Middle frontal gyrus (tissue), 1 donor: ENCODE measurements around the gene LPCAT1.

Source experiments
- DNase-seq: peaks from one replicate; pipeline ENCODE4 v3.0.0-alpha.2; 2015; ENCODE audit warnings: low spot score; ENCODE audit errors: extremely low spot score

Gene LPCAT1

DNA sequence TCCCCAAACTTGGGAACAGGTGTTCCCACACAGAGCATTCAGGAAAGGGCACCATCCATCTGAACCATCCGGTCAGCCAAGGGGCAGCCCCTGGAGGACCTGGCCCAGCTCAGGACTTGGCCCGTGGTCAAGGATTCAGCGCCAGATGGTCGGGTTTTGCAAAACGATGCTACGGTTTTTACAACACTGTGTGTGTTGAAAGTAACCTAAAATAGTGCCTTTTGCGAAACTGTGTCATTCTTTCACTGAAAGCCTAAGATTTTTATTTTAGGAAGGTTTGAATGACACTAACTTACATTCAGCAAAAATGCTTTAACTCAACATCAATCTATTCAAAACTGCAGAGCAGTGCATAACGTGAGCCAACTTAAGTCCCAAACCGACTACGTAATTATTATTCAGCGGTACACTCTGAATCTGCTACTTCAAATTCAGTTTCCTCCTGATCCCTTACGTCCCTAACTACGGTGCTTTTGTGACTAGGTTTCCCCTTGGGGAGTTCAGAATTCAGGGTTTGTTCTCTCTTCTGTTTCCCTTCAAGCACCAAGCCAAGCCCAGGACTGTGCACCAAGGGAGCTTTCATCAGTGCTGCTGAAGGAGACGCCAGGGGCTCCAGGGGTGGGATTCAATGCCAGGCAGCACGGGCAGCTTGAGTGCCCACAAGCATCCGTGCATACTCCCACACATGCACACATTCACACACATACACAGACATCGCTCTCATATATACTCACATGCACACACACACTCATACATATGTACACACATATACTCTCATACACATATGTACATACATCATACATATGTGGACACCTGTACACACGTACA is 25.8 kb downstream of the LPCAT1 start:
- peak; percentile 12 for DNase-seq

DNA sequence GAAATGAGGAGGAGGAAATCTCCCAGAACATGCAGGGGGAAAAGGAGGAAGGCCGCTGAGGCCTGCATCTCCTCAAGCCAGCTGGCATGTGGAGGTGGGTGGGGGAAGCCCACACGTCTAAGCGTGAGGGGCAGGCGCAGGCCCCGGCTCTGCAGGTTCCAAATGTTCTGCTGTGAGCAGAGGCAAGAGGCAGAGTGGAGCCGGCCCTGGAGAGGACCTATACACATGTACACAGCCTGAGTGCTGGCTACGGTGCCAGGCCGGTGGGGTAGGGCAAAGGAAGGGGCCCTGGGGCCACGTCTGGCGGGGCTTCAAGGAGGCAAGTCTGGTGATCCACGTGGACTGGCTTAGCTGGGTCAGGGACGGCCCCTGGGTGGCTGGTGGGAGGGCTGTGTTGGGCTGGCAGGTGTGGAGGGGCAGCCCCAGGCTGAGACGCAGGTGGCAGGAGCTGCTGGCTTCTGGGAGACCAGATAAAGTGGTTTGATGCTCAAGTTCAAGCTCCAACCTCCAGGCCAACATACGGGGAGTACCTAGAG is 26.4 kb downstream of the LPCAT1 start:
- peak; percentile 10 for DNase-seq

DNA sequence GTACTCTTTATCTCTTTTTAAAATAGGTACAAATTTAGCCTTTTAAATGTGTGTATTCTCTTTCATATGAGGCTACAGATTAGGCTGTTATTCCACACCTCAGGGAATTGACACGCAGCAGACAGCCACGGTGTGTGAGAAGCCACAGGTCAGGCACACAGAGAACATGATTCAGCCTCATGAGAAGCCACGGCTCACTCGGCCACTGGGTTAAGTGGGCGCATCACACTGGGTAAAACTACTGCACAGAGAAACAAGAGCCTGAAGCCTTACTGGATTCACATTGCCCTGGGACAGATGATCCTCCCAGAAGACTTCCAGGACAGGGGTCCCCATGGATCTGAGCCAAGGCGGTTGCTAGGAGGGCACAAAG is 28.2 kb downstream of the LPCAT1 start:
- no peak for DNase-seq

DNA sequence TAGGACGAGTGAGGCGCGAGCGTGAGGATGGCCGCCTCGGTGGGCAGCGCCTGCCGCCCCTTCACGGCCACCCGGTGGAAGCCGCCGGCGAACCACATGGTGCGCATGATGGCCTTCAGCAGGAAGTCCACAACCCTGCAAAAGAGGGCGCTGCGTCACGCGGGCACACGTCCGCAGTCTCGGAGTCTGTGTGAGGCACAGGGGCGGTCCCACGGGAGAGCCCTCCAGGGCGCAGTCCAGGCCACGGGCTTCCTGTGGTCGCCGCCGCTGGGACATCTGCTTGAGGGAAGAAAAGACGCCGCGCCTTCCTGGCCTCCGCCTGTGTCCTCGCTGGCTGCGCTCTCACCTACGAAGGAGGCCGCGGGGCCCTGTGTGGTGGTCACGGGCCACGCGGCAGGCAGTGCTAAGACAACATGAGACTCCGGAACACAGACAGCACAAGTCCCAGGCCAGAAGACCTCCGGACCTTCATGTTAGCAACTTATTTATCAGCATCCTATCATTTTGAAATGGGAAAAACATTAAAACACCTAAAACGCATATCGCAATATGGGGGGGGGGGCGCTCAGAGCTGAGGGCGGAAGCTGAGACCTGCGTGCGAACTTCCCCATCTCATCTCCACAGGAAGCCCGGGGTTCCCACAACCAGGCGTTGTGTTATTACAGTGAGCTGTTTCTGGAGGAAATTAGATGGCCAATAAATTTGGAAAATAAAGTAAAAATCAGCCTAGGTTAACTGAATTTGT is 28.8 kb downstream of the LPCAT1 start:
- DNase-seq = no peak

DNA sequence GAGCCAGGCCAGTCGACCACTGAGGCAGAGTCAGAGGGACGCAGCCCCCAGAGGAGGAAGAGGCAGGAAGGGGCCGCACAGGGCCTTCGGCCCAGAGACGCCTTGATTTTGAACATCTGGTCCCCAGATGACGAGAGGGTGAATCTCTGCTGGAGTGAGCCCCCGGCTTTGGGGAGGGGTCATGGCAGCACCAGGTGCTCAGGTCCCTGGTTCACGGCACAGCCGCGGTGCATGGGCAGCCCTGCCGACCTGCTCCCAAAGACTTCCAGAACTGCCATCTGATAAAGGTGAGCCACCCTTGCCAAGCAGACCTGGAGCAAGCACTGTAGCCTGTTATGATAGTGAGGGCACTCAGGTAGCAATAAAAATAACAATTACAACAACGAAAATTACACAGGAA is 29.8 kb downstream of the LPCAT1 start:
- DNase-seq = no peak

DNA sequence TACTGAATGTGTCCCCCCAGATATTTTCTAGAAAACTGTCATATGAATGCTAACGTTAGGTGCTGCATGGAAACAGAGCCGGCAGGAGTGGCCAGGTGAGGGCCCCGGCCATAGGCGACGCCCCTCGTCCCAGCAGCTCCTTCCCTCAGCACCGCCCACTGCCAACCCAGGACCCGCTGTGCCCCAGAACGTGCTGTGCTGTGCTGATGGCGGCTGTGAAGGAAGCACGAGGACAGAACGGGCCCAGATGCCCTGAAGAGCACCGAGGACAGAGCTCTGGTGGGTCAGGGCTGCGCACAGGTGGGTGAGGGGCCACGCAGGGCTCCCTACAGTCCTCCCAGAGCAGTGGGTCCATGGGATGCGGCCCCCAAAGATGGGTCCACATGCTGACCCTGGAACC is 30.3 kb downstream of the LPCAT1 start:
- no peak for DNase-seq

DNA sequence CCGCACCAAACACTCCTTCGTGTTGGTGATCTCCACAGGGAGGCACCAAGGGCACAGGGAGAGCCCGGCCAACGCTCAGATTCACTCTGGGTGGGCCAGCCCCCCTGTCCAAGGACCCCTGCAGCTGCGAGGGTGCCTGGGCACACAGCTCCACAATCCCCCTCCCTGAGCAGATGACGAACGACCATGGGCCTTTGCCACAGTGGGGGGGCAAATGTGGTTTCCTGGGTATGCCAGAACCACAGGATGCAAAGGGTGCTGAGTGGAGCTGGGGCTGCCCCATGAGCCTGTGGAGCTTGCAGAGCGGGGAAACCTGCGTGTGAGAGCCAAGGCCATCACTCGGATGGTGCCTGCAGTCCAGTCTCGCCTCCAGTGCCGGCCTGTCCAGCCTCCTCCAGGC is 31.0 kb downstream of the LPCAT1 start:
- no peak for DNase-seq

DNA sequence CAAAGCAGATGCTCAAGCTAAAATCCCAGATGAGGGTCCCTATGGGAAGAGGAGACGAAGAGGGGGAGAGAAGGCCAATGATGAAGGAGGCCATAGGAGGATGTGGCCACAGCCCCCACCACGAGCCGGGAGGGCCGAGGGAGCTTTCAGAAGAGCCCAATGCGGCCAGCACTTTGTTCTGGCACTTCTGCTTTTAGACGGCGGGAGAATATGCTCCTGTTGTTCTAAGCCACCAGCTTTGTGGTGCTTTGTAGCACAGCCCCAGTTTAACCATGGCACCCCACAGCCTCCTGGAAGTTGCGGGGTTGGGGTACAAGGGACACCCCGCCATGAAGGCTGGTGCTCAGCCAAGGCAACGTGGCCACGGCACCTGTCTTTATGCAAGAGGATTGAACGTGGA is 33.4 kb downstream of the LPCAT1 start:
- no peak for DNase-seq

DNA sequence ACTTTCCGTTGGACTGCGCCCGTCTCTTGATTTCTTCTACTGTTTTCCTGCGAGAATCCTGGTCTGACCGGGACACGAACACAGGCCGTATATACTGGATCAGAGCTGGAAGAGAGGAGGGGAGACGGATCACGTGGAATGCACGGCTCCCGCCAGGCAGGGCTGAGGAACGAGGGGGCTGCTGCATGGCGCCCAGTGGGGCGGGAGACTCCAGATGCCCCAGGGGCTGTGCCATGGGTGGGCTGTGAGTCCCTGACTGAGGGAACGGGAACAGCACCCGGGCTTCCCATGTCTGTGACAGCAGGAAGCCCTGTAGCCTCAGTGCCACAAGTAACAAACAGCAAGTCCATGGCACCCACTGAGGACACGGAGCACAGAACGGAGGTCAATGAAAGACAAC is 34.0 kb downstream of the LPCAT1 start:
- no peak for DNase-seq

DNA sequence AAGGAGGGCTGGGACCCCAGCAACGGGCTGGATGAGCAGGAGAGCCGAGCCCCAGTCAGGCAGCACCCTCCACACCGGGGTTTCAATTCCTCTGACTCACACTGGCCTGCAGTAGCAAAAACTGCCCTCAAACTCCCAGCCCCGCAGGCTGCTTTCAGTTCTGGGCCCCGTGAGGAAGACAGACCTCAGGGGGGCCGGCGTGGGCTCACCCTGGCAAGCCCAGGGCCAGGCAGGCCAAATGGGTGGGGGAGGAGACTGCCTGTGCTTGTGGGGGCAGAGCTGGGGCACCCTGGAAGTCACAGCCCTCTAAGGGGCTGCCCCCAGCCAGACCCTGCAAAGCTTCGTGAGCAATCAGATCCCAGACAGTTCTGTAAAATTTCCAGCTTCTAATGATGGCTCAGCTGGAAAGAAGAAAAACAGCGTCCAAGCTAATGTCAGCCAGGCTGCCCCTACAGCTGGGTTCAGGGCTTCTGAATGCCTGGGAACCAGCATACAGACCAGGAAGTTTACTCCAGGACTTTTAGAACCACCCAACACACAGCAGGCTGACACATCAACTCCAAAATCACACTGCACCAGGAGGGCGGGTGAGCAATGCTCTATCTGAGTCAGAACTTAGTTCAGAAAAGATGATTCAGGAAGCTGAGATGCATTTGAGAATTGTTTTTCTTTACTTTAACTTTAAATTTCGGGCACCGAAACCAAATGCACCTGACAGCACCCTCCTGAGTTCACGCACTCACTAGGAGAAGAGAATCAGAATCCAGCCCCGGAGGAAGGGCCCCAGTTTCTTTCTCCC is 34.7 kb downstream of the LPCAT1 start:
- no peak for DNase-seq

DNA sequence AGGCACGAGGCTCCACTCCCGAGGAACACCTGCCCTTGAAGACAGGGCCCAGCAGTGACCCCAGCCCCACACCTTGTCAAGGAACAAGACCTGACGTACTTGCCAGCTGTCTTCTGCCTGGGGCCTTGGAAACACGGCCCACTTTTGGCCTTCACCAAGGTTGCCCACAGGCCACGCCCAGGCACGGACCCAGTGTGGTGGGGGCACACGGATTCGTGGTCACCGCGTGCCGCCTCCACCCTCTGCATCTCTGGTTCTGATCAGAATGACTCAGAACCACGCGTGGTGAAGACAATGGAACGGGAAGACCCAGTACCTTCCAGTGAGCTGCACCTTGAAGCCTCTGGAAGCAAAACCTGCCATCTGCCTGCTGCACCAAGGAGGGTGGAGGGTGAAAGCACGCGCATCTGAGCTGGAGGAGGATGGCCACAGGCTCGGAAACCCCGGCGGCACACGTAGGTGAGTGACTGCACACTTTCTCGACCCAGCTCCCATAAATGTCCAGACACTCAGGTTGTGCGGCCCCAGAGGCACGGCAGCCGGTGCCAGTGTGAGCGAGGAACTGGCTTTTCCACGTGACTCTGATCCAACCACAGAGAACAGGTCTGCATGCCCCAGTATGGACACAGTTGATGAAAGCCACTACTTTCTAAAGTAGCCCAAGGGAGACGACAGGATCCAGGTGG is 36.5 kb downstream of the LPCAT1 start:
- no peak for DNase-seq

DNA sequence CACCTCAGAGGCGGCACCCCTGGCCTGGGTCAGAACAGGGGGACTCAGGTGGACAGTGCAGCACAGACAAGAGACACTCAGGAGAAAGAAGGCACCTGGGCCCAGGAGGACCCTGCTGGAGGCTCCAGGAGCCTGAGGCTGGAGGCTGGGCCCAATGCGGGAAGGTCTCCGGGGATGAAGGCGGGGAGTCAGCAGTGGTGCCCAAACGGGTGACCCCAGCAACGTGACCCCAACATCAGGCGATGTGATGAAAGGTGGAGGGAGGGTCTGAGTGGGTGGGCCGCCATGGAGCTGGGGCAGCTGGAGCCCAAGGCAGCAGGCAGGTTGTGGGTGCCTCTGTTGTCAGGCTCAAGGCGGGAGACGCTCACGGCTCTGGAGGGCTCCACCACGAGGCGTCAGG is 37.5 kb downstream of the LPCAT1 start:
- DNase-seq = no peak

DNA sequence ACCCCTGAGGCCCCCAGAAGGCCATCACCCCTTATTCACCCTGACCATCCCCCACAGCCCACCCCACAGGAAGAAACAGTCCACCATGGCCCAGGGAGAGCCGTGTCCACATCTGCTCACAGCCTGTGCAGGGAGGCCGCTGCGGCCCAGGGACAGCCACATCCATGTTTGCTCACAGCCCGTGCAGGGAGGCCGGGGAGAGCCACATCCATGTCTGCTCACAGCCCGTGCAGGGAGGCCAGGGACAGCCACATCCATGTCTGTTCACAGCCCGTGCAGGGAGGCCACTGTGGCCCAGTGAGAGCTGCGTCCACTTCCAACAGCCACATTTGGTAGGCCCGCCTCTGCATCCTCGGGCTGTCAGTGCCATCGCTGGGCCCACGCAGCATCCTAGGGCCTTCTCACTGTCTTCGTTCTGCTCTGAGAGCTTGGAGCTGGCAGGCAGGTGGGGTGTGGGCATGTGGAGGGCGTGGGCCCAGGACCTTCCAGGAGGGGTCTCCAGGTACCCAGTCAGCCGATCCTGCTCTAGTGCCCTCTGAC is 38.1 kb downstream of the LPCAT1 start:
- DNase-seq = no peak

DNA sequence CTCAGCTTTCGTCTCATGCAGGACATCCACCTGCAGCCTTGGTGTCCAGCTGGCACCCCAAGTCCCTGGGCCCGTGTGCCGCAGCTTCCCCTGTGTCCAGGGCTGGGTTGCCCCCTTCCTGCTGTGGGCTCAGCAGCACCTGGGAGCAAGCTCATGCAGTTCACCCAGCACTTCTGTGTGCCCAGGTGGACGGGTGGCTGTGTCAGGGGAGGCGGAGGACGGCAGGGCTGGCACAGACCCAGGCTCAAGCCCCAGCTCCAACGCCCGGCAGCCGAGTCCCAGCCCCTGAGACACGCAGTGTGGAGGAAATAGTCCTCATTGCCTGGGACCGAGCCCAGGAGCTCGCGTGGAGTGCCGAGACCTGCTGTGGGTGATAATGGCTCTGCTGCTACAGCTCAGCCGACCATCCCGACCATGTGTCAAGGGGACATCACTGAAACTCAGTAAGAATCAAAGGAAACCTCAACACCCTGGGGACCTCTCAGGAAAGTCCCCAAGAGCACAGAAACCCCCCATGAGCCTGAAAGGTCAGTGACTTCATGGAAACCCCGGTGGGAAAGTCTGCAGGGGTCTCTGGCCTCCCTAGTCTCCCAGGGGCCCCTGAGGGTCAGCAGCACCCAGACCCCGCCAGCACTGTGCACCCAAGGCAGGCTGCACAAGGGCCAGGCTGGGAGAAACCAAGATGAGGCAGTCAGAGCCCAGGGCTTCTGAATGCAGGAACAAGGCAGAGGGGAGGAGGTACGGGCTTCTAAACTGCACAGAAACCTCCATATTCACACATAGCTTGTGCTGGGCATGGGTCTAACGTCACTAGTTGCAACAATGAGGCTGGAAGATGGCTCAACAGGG is 38.8 kb downstream of the LPCAT1 start:
- DNase-seq = no peak

DNA sequence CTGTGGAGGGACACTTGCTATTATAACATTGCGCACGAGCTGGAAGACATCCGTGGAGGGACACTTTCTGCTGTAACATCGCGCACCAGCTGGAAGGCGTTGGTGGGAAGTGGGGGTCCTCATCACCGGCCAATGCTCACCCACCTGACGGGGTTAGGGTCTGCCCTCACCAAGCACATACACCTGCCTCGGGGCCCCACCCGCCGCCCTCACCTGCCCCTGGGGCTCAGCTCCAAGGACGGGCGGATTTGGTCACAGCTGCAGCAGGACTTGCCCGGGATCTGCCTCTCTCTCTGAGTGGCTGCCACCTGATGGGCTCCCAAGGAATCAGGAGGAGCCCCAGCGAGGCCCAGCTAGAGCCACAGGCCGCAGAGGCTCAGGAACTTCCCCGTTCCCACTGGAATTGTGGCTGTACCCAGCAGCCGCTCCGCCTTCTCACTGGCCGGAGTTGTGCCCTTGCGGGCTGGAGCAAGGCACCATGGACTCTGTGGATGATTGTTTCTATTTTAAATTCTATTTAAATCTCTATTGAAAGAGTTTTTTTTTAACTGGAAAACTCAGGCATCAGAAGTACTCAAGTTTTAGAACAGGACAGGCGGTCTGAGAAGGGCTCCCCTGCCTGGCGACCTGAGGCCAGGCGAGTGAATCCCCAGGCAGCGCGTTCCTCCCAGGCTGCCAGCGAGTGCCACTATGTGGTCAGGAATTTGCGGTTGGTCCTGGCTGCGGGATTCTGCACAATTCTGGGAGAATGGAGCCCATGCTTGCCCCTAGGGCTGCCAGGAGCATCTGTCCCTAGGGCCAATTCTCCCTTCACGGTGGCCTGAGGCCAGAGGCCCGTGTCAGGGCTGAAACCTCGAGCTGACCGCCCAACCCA is 39.7 kb downstream of the LPCAT1 start:
- no peak for DNase-seq

DNA sequence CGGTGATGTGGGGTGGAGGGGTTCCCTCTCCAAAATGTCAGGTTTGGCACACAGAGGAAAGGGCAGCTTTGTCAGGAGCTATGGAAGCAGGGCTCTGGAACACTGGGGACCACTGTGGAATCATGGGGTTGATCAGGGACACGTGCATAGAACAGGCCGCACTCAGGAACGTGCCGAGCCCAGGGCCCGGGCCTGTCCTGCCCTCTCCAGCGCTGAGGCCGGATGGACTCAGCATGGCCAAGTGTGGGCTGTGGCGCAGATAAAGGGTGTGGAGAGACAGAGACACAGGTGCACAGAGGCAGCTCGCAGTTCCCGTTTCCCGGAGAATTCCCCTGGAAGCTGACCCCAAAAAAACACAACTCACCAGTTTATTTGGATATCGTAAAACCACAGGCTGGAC is 40.7 kb downstream of the LPCAT1 start:
- no peak for DNase-seq

DNA sequence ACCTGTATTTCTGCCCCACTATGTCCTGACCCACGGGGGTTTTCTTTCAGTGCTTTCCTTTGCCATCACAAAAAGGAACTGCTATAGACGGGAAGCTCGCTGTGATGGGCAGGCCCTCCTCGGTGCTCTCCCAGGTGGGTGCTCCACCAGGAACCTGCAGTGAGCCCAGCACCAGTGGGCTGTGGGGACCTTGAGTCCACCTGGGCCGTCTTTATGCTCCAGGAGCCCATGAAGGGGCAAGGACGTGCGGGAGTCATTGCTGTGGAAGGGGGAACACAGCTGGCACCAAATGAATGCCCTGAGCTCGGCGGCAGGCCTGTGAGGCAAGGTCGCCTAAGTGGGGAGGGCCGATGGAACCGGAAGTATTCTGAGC is 41.8 kb downstream of the LPCAT1 start:
- DNase-seq = no peak

DNA sequence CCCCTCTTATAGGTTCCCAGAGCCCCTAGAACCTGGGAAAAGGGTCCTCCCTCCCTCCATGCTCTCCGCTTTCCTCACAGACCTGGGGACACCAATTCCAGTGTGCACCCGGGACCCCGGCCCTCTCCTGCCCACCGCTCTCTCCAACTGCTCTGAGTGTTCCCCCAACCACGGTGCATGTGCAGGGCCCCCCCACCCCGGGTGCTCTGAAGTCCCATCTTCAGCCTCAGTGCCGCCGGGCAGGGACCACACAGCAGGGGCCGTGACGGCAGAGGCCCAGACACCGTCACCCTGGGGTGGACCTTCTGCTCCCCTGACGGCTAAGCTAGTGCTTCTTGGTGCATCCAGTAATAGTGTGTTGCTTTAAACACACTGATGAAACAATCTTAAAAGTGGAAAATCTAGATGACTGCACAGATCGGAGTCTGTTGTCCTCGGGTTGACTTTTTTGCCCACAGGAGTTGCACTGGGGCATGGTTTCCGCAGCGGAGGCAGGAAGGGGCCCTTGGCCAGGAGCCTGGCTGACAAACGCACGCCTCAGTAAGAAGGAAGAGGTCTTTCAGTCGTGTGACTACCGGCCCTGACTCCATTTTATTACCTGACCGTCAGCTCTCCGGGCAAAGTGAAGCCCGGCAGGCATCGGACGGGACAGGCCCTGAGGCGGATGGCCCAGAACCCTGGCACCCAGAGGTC is 42.3 kb downstream of the LPCAT1 start:
- DNase-seq = no peak

DNA sequence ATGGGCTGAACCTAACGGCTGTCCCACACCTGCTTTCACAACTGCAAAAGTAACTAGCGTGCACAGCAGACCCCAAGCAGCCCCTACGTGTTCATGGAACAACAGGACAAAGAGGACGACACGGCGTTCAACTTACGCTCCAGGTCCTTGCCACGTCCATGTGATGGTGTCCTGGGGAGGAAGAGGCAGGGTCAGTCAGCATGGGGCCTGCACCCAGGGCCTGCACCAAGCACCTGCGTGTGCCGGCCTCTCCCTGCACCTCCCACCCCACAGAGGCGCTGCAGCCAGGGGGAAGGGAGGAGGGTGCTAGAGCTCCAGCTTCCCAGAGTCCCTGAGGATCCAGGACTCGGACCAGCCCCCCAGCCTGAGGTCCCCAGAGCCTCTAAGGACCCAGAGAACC is 43.0 kb downstream of the LPCAT1 start:
- DNase-seq = no peak
